ENCODE data around the gene ACAP2.

Gene ACAP2

GRCh38 chr3:195247086-195247862, 195.5 kb downstream of the ACAP2 start:
- no peak for TF ChIP-seq CTCF (IDR thresholded peaks at IDR 0.05)
- H3K4me2 ChIP-seq (ENCODE audit: low read length) = no peak overlapping the region

GRCh38 chr3:195246581-195246995, 196.2 kb downstream of the ACAP2 start:
- peaks cover 48% of the 10 kb centered on the region for H3K79me2 ChIP-seq
- no peak overlapping the region for H3K9ac ChIP-seq

More at GRCh38 chr3:195247086-195247862, 195.5 kb downstream of the ACAP2 start:
- Histone ChIP-seq H3K27ac (no peak overlapping the region), H3K79me2 (peaks cover 48% of the 10 kb centered on the region), H3K4me1 (peaks cover 11% of the 10 kb centered on the region), H3K9me3 (ENCODE audit: control insufficient read depth, low read length) (no peaks in the 10 kb centered on the region), H3K9ac (no peak overlapping the region), H3K27me3 (ENCODE audit: control insufficient read depth, insufficient read depth, low read length) (no peaks in the 10 kb centered on the region), H3K4me3 (ENCODE audit: low read depth, low read length) (no peak overlapping the region), H3K36me3 (ENCODE audit: control insufficient read depth, insufficient read depth, low read length) (no peaks in the 10 kb centered on the region), H2AFZ (no peak overlapping the region)

GRCh38 chr3:195245531-195245951, 197.3 kb downstream of the ACAP2 start:
- no peaks in the 10 kb centered on the region for H3K36me3 ChIP-seq (ENCODE audit: control insufficient read depth, insufficient read depth, low read length)
- no peak overlapping the region for H3K4me3 ChIP-seq (ENCODE audit: low read depth, low read length)
- TF ChIP-seq CTCF (IDR thresholded peaks at IDR 0.05) = no peak
- H3K4me1 ChIP-seq = peaks cover 22% of the 10 kb centered on the region
- H3K9ac ChIP-seq = no peak overlapping the region
- peaks cover 43% of the 10 kb centered on the region for H3K79me2 ChIP-seq
- H3K27ac ChIP-seq = no peak overlapping the region
- no peaks in the 10 kb centered on the region for H3K9me3 ChIP-seq (ENCODE audit: control insufficient read depth, low read length)
- no peak overlapping the region for H2AFZ ChIP-seq
- no peak overlapping the region for H3K4me2 ChIP-seq (ENCODE audit: low read length)
- H3K27me3 ChIP-seq (ENCODE audit: control insufficient read depth, insufficient read depth, low read length) = no peaks in the 10 kb centered on the region

More at GRCh38 chr3:195246581-195246995, 196.2 kb downstream of the ACAP2 start:
- Histone ChIP-seq H3K4me1 (peaks cover 18% of the 10 kb centered on the region), H3K27me3 (ENCODE audit: control insufficient read depth, insufficient read depth, low read length) (no peaks in the 10 kb centered on the region), H3K36me3 (ENCODE audit: control insufficient read depth, insufficient read depth, low read length) (no peaks in the 10 kb centered on the region), H2AFZ (no peak overlapping the region), H3K9me3 (ENCODE audit: control insufficient read depth, low read length) (no peaks in the 10 kb centered on the region), H3K4me2 (ENCODE audit: low read length) (no peak overlapping the region), H3K27ac (no peak overlapping the region), H3K4me3 (ENCODE audit: low read depth, low read length) (no peak overlapping the region)
- TF ChIP-seq CTCF (IDR thresholded peaks at IDR 0.05) = no peak

DNA sequence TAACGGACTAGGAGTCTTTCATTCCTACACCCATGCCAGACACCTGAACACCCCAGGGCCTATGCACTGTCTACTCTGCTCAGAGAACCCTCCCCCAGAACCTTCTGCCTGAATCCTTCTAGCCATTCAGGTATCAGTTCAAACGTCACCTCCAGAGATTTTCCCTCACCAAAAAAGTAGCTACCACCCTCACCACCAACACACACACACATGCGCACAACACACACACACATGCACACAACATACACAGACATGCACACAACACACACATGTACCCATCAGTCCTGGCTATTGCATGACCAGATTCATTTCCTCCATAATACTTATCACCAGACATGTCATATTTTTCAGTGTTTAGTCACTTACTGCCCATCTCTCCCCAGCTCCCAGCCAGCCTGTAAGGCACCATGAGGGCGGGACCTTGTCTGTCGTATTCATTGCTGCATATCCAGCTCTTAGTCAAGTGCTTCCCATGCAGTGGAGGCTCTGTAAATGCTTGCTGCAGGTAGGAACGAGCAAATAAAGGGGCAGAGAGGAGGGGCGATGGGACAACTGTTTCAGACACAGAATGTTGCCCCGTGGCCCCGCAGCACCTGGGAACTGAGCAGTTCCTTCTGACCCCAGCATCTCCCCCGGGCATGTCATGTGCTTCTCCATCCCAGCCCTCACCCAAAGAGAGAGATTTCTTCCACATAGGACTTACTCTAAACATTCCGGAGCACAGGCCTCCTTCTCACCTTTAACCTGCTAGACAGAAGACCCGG, 201.0 kb downstream of the ACAP2 start:
- H3K9ac ChIP-seq = no peak overlapping the region
- no peak overlapping the region for H2AFZ ChIP-seq
- no peak overlapping the region for H3K4me3 ChIP-seq (ENCODE audit: low read depth, low read length)
- peaks cover 29% of the 10 kb centered on the region for H3K4me1 ChIP-seq
- peaks cover 16% of the 10 kb centered on the region for H3K79me2 ChIP-seq
- no peak overlapping the region for H3K27ac ChIP-seq
- no peak for TF ChIP-seq CTCF (IDR thresholded peaks at IDR 0.05)
- H3K36me3 ChIP-seq (ENCODE audit: control insufficient read depth, insufficient read depth, low read length) = no peaks in the 10 kb centered on the region
- H3K9me3 ChIP-seq (ENCODE audit: control insufficient read depth, low read length) = no peaks in the 10 kb centered on the region
- no peaks in the 10 kb centered on the region for H3K27me3 ChIP-seq (ENCODE audit: control insufficient read depth, insufficient read depth, low read length)
- H3K4me2 ChIP-seq (ENCODE audit: low read length) = no peak overlapping the region
